Liver (tissue), 9 donors: ENCODE results near the gene ATE1. TPM values are rescaled to one million over a fixed set of nuclear protein-coding genes. Genes with fewer than 3 reads are reported as not detected.

ENCODE experiments used
- DNase-seq: peaks from one replicate; pipeline ENCODE4 v3.0.0-alpha.2; 2017; ENCODE audit warnings: low spot score
- H3K27ac ChIP-seq, 2 donors: one replicate each; pipeline ENCODE4 v1.7.0; 2013; ENCODE audit warnings: inconsistent platforms in 2 of 2, low read length in 2 of 2, control low read depth in 1 of 2, low read depth in 1 of 2, mild to moderate bottlenecking in 1 of 2
- H3K27me3 ChIP-seq, 4 donors: one replicate each; pipeline versions ENCODE4 v1.6.1 to v1.7.0; 2013; ENCODE audit warnings: low read length in 3 of 4, inconsistent platforms in 1 of 4, mild to moderate bottlenecking in 1 of 4, moderate library complexity in 1 of 4; ENCODE audit not compliant: control insufficient read depth in 4 of 4, insufficient read depth in 4 of 4
- H3K36me3 ChIP-seq, 4 donors: one replicate each; pipeline versions ENCODE4 v1.6.1 to v1.7.0; 2013; ENCODE audit warnings: low read length in 3 of 4, mild to moderate bottlenecking in 3 of 4, low read depth in 1 of 4, moderate library complexity in 1 of 4; ENCODE audit not compliant: control insufficient read depth in 4 of 4, insufficient read depth in 3 of 4
- H3K4me1 ChIP-seq, 4 donors: one replicate each; pipeline versions ENCODE4 v1.6.1 to v1.7.0; 2013; ENCODE audit warnings: low read length in 3 of 4, mild to moderate bottlenecking in 3 of 4, moderate library complexity in 1 of 4; ENCODE audit not compliant: control insufficient read depth in 4 of 4, insufficient read depth in 4 of 4
- H3K4me3 ChIP-seq, 3 donors: one replicate each; pipeline versions ENCODE4 v1.6.1 to v1.7.0; 2013; ENCODE audit warnings: low read length in 3 of 3, control low read depth in 1 of 3, low read depth in 1 of 3, mild to moderate bottlenecking in 1 of 3
- H3K9ac ChIP-seq, 2 donors: one replicate each; pipeline ENCODE4 v1.7.0; 2013; ENCODE audit warnings: low read length in 2 of 2, mild to moderate bottlenecking in 2 of 2, moderate library complexity in 2 of 2, control low read depth in 1 of 2, low read depth in 1 of 2
- H3K9me3 ChIP-seq, 4 donors: one replicate each; pipeline versions ENCODE4 v1.6.1 to v1.7.0; 2013; ENCODE audit warnings: low read length in 3 of 4; ENCODE audit not compliant: control insufficient read depth in 4 of 4
- CTCF ChIP-seq: fragments of 150-350 bp; IDR thresholded peaks from 2 replicates; pipeline ENCODE4 v1.5.1; 2017; ENCODE audit warnings: improper control_type of control experiment, low read depth, low read length; ENCODE audit not compliant: missing input control
- EGR1 ChIP-seq, 2 donors: IDR thresholded peaks; 2 replicates each; pipeline ENCODE4 v1.6.1; 2016 to 2018; ENCODE audit warnings: antibody characterized with exemption in 2 of 2, low read depth in 2 of 2
- FOXA1 ChIP-seq: IDR thresholded peaks from 2 replicates; pipeline ENCODE4 v1.6.1; 2016; ENCODE audit warnings: antibody characterized with exemption
- FOXA2 ChIP-seq: IDR thresholded peaks from 2 replicates; pipeline ENCODE4 v1.6.1; 2016; ENCODE audit warnings: antibody characterized with exemption
- GABPA ChIP-seq, 2 donors: IDR thresholded peaks in 1 of 2; conservative IDR thresholded peaks in 1 of 2; 2 replicates each; pipeline ENCODE4 v1.6.1; 2016; ENCODE audit warnings: antibody characterized with exemption in 2 of 2, mild to moderate bottlenecking in 1 of 2, moderate library complexity in 1 of 2
- HNF4A ChIP-seq, 2 donors: conservative IDR thresholded peaks; 2 replicates each; pipeline ENCODE4 v1.6.1; 2016; ENCODE audit warnings: antibody characterized with exemption in 2 of 2, mild to moderate bottlenecking in 2 of 2
- HNF4G ChIP-seq: IDR thresholded peaks from 2 replicates; pipeline ENCODE4 v1.6.1; 2016; ENCODE audit warnings: antibody characterized with exemption
- JUND ChIP-seq, 2 donors: IDR thresholded peaks; 2 replicates each; pipeline ENCODE4 v1.6.1; 2016; ENCODE audit warnings: antibody characterized with exemption in 2 of 2
- MAX ChIP-seq: IDR thresholded peaks from 2 replicates; pipeline ENCODE4 v1.6.1; 2016; ENCODE audit warnings: antibody characterized with exemption
- NR2F2 ChIP-seq: IDR thresholded peaks from 2 replicates; pipeline ENCODE4 v1.6.1; 2016; ENCODE audit warnings: antibody characterized with exemption
- RAD21 ChIP-seq, 2 donors: IDR thresholded peaks; 2 replicates each; pipeline ENCODE4 v1.6.1; 2016; ENCODE audit warnings: antibody characterized with exemption in 2 of 2, mild to moderate bottlenecking in 2 of 2
- REST ChIP-seq: IDR thresholded peaks from 2 replicates; pipeline ENCODE4 v1.6.1; 2016; ENCODE audit warnings: antibody characterized with exemption, mild to moderate bottlenecking
- RXRA ChIP-seq, 2 donors: IDR thresholded peaks; 2 replicates each; pipeline ENCODE4 v1.6.1; 2017 to 2018; ENCODE audit warnings: antibody characterized with exemption in 2 of 2, mild to moderate bottlenecking in 1 of 2
- SP1 ChIP-seq: IDR thresholded peaks from 2 replicates; pipeline ENCODE4 v1.6.1; 2018; ENCODE audit warnings: antibody characterized with exemption, mild to moderate bottlenecking
- TAF1 ChIP-seq: conservative IDR thresholded peaks from 2 replicates; pipeline ENCODE4 v1.6.1; 2016; ENCODE audit warnings: antibody characterized with exemption, mild to moderate bottlenecking
- YY1 ChIP-seq: IDR thresholded peaks from 2 replicates; pipeline ENCODE4 v1.6.1; 2016; ENCODE audit warnings: antibody characterized with exemption, mild to moderate bottlenecking
- ZBTB33 ChIP-seq: IDR thresholded peaks from 2 replicates; pipeline ENCODE4 v1.6.1; 2016; ENCODE audit warnings: antibody characterized with exemption
- WGBS: extraction: QIAGEN DNeasy Blood & Tissue Kit; methylation state at CpG from one replicate; pipeline ENCODE4 v1.1.7; 2013; 5-methylcytosine and 5-hydroxymethylcytosine counted together
- polyA plus RNA-seq, 2 donors: library from polyadenylated mRNA; stranded (reverse) in 1 of 2; unstranded in 1 of 2; fragments of 200-250 nt in 1 of 2; fragments of >200 nt in 1 of 2; fragmentation: Nextera tagmentation in 1 of 2; extraction: Ambion mirVana in 1 of 2; gene quantifications; one replicate each; pipeline versions ENCODE4 v1.2.1 to v1.2.3, GENCODE V29; 2013 to 2015
- total RNA-seq, 2 donors: library from RNA; depleted of rRNA; stranded (reverse); fragments of >200 nt; gene quantifications; one replicate each; pipeline ENCODE4 v1.2.3, GENCODE V29; 2014
- TF ChIP-seq, protein P1 (sequence below): IDR thresholded peaks from 2 replicates; pipeline ENCODE4 v1.6.1; 2016; ENCODE audit warnings: antibody characterized with exemption
- donor health status: healthy.
- donor health status: healthy.
- donor health status: healthy.
- donor health status: healthy.
- donor health status: healthy.

ATE1 gene
- total and polyA plus RNA-seq, 4 donors, result 7.9 to 34.9 (median 13.5) TPM

GRCh38 chr10:121976607-121977006 lies 48.8 kb upstream of the ATE1 start:
- Histone ChIP-seq H3K9ac (no peak overlapping the region), H3K4me3 (no peak overlapping the region), H3K27ac (peak overlapping the region; percentile 54 to 70), H3K9me3 (no peaks in the 10 kb centered on the region), H3K27me3 (no peaks in the 10 kb centered on the region), H3K4me1 (peaks cover 4 to 28% (median 20%) of the 10 kb centered on the region in 4 donors), H3K36me3 (peaks cover 0 to 2% (median 0%) of the 10 kb centered on the region in 4 donors)
- DNase-seq, result peak; percentile 57
- 35% methylated on average over 6 of the region's 6 CpGs for WGBS
- TF ChIP-seq ZBTB33 (peak; percentile 73), HNF4G (peak; percentile 88), NR2F2 (peak; percentile 43), EGR1 (IDR thresholded peaks at IDR 0.05; ENCODE audit: low read depth in 2 of 2) (peak; percentile 31 to 34), RXRA (IDR thresholded peaks at IDR 0.05) (peak; percentile 94 to 96), FOXA2 (peak; percentile 41), FOXA1 (no peak), TAF1 (no peak), RAD21 (IDR thresholded peaks at IDR 0.05) (peak; percentile 57 to 60), REST (peak; percentile 71), JUND (IDR thresholded peaks at IDR 0.05) (peak; percentile 62 to 76), MAX (peak; percentile 87), GABPA (IDR thresholded peaks at IDR 0.05 in 1 of 2, conservative IDR thresholded peaks at IDR 0.05 in 1 of 2) (peak in 1 of 2 donors; percentile 48), YY1 (peak; percentile 82), CTCF (no peak), HNF4A (conservative IDR thresholded peaks at IDR 0.05) (peak; percentile 95 to 96), SP1 (peak; percentile 84)
- TF ChIP-seq, protein P1, sequence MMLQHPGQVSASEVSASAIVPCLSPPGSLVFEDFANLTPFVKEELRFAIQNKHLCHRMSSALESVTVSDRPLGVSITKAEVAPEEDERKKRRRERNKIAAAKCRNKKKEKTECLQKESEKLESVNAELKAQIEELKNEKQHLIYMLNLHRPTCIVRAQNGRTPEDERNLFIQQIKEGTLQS, result peak; percentile 82
